OCI-LY1 (cell line): ENCODE measurements around the gene TCP1.

ENCODE experiments used
- EZH2 ChIP-seq: fragments of 200-600 bp; sonication (generic), shearing (Covaris generic); IDR thresholded peaks from 2 replicates; pipeline ENCODE4 v1.8.0; 2017; ENCODE audit warnings: borderline replicate concordance, mixed run types, mild to moderate bottlenecking, antibody characterized with exemption, low read length, moderate library complexity, mixed read lengths
- TF ChIP-seq, protein P1 (sequence below): fragments of 200-600 bp; sonication (generic), shearing (Covaris generic); IDR thresholded peaks from 2 replicates; pipeline ENCODE4 v1.5.1; 2017; ENCODE audit warnings: mild to moderate bottlenecking, antibody characterized with exemption, low read length, moderate library complexity, mixed read lengths

DNA sequence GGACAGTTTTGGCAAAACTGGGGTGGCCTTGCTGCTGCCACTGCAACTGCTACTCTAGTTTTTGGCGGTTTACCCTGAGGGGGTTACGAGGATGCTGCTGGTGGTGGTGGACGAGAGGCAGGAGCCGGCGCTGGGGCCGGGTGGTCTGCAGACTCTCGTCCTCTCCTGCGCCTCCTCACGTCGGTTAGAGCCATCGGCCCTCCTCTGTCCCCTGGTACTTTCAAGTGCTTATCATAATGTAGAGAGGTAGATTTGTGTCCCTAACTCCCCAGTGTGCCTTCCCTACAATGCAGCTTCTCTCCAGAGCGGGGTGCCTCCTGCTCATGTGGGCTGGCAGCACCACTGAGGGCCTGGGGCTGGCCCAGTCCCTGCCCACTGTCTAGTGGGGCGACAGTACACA lies 36.6 kb upstream of the TCP1 start:
- TF ChIP-seq, protein P1, sequence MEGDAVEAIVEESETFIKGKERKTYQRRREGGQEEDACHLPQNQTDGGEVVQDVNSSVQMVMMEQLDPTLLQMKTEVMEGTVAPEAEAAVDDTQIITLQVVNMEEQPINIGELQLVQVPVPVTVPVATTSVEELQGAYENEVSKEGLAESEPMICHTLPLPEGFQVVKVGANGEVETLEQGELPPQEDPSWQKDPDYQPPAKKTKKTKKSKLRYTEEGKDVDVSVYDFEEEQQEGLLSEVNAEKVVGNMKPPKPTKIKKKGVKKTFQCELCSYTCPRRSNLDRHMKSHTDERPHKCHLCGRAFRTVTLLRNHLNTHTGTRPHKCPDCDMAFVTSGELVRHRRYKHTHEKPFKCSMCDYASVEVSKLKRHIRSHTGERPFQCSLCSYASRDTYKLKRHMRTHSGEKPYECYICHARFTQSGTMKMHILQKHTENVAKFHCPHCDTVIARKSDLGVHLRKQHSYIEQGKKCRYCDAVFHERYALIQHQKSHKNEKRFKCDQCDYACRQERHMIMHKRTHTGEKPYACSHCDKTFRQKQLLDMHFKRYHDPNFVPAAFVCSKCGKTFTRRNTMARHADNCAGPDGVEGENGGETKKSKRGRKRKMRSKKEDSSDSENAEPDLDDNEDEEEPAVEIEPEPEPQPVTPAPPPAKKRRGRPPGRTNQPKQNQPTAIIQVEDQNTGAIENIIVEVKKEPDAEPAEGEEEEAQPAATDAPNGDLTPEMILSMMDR: no peak
- TF ChIP-seq EZH2: no peak
